Naive thymus-derived CD4-positive, alpha-beta T cell (primary cell): ENCODE results near the gene GLIS1. TPM values are rescaled to one million over a fixed set of nuclear protein-coding genes. Genes with fewer than 3 reads are reported as not detected.

ENCODE experiments used
- ATAC-seq: fragments of 150-1000 bp; cut with Tn5 transposase; 2 replicates; pipeline ENCODE4 v1.10.0; 2021; ENCODE audit warnings: mild to moderate bottlenecking, moderate library complexity
- CTCF ChIA-PET: fragments of 350-600 bp; sonication (Branson Sonifier 250); formaldehyde crosslinking; loops from one replicate; lab custom pipeline; 2021; ENCODE audit warnings: antibody characterized with exemption; lab: Charles Lee
- POLR2A ChIA-PET: fragments of 350-600 bp; sonication (Branson Sonifier 250); formaldehyde crosslinking; loops from one replicate; lab custom pipeline; 2021; ENCODE audit warnings: antibody characterized with exemption, inconsistent platforms; lab: Charles Lee
- DNase-seq, 9 donors: peaks; one replicate each; pipeline versions ENCODE4 v3.0.0 to v3.0.0-alpha.2; 2020 to 2022; ENCODE audit warnings: mixed read lengths in 1 of 9
- H3K27ac ChIP-seq: one replicate; pipeline ENCODE4 v1.7.0; 2013; ENCODE audit warnings: mild to moderate bottlenecking, low read depth, low read length, moderate library complexity
- H3K27me3 ChIP-seq, 2 donors: one replicate each; pipeline ENCODE4 v1.7.0; 2013; ENCODE audit warnings: low read length in 2 of 2, mild to moderate bottlenecking in 2 of 2, moderate library complexity in 2 of 2; ENCODE audit not compliant: control insufficient read depth in 2 of 2, insufficient read depth in 2 of 2
- H3K36me3 ChIP-seq, 3 experiments: 1 replicate in 2 of 3; 2 replicates in 1 of 3; pipeline ENCODE4 v1.7.0; 2013; ENCODE audit warnings: low read length in 3 of 3, mild to moderate bottlenecking in 3 of 3, moderate library complexity in 1 of 3; ENCODE audit not compliant: insufficient read depth in 3 of 3, control insufficient read depth in 2 of 3
- H3K4me1 ChIP-seq, 2 donors: one replicate each; pipeline ENCODE4 v1.7.0; 2013; ENCODE audit warnings: low read length in 2 of 2, mild to moderate bottlenecking in 2 of 2, moderate library complexity in 1 of 2; ENCODE audit not compliant: control insufficient read depth in 2 of 2, insufficient read depth in 2 of 2
- H3K4me3 ChIP-seq: 2 replicates; pipeline ENCODE4 v1.7.0; 2013; ENCODE audit warnings: mild to moderate bottlenecking, low read length
- H3K9me3 ChIP-seq, 3 experiments: 1 replicate in 2 of 3; 2 replicates in 1 of 3; pipeline ENCODE4 v1.7.0; 2013; ENCODE audit warnings: low read length in 3 of 3; ENCODE audit not compliant: control insufficient read depth in 2 of 3
- H3K27ac Mint-ChIP-seq, 9 donors: one replicate each; pipeline ENCODE4 v1.8.0; 2020 to 2022; ENCODE audit warnings: mixed read lengths in 9 of 9, mild to moderate bottlenecking in 8 of 9, moderate library complexity in 5 of 9, inconsistent platforms in 2 of 9
- H3K27me3 Mint-ChIP-seq, 5 donors: one replicate each; pipeline ENCODE4 v1.8.0; 2021 to 2022; ENCODE audit warnings: mixed read lengths in 5 of 5, mild to moderate bottlenecking in 1 of 5
- H3K36me3 Mint-ChIP-seq, 5 donors: one replicate each; pipeline ENCODE4 v1.8.0; 2020 to 2022; ENCODE audit warnings: mixed read lengths in 5 of 5, mild to moderate bottlenecking in 3 of 5, inconsistent platforms in 1 of 5
- H3K4me1 Mint-ChIP-seq, 7 donors: one replicate each; pipeline ENCODE4 v1.8.0; 2020 to 2022; ENCODE audit warnings: mixed read lengths in 7 of 7, mild to moderate bottlenecking in 3 of 7, inconsistent platforms in 1 of 7
- H3K4me3 Mint-ChIP-seq, 10 donors: one replicate each; pipeline ENCODE4 v1.8.0; 2020 to 2022; ENCODE audit warnings: mild to moderate bottlenecking in 10 of 10, mixed read lengths in 10 of 10, moderate library complexity in 6 of 10, inconsistent platforms in 2 of 10
- H3K9me3 Mint-ChIP-seq, 11 donors: one replicate each; pipeline ENCODE4 v1.8.0; 2020 to 2022; ENCODE audit warnings: mixed read lengths in 11 of 11, mild to moderate bottlenecking in 4 of 11, inconsistent platforms in 1 of 11, moderate library complexity in 1 of 11
- intact Hi-C, 2 donors: fragments of 100-400 bp; cut with micrococcal nuclease; formaldehyde crosslinking; loops; one replicate each; pipeline ENCODE4 v1.15.1; 2023
- polyA plus RNA-seq, 2 donors: library from polyadenylated mRNA; unstranded; fragments of 300-500 nt; fragmentation: Illumina TruSeq; gene quantifications; one replicate each; pipeline ENCODE4 v1.2.3, GENCODE V29; 2021
- total RNA-seq, 6 experiments: library from RNA in 5 of 6; stranded (reverse) in 5 of 6; gene quantifications; 1 replicate in 5 of 6; 2 replicates in 1 of 6; pipeline ENCODE4 v1.2.3 and lab custom pipeline; 2021 to 2026

GLIS1 gene
- total and polyA plus RNA-seq, 7 experiments from 2014 or later = not detected

GRCh38 chr1:53539226-53539625, 199.7 kb downstream of the GLIS1 start:
- H3K27ac ChIP-seq = no peak overlapping the region
- Mint-ChIP-seq H3K4me3 (no peak overlapping the region), H3K4me1 (peaks cover 0 to 1% (median 0%) of the 10 kb centered on the region in 7 donors), H3K27ac (no peak overlapping the region), H3K36me3 (no peaks in the 10 kb centered on the region), H3K27me3 (peaks cover 0 to 5% (median 0%) of the 10 kb centered on the region in 5 donors), H3K9me3 (peaks cover 0 to 2% (median 0%) of the 10 kb centered on the region in 11 donors)
- intact Hi-C loops = no loop called here
- DNase-seq (no peak), ATAC-seq (no peak)
- H3K9me3 ChIP-seq = no peaks in the 10 kb centered on the region
- no peaks in the 10 kb centered on the region for H3K4me1 ChIP-seq
- ChIA-PET CTCF (no interaction called here), POLR2A (no interaction called here)
- H3K36me3 ChIP-seq = no peaks in the 10 kb centered on the region
- no peak overlapping the region for H3K4me3 ChIP-seq
- no peaks in the 10 kb centered on the region for H3K27me3 ChIP-seq

- ATAC-seq (no peak), DNase-seq (no peak)
- intact Hi-C loops = no loop called here
- ChIA-PET CTCF (no interaction called here), POLR2A (no interaction called here)
- Histone ChIP-seq H3K36me3 (no peaks in the 10 kb centered on the region), H3K9me3 (no peaks in the 10 kb centered on the region), H3K27me3 (no peaks in the 10 kb centered on the region), H3K27ac (no peak overlapping the region), H3K4me3 (no peak overlapping the region), H3K4me1 (no peaks in the 10 kb centered on the region)
- Mint-ChIP-seq H3K27ac (no peak overlapping the region), H3K27me3 (peaks cover 0 to 5% (median 0%) of the 10 kb centered on the region in 5 donors), H3K9me3 (peaks cover 0 to 2% (median 0%) of the 10 kb centered on the region in 11 donors), H3K36me3 (no peaks in the 10 kb centered on the region), H3K4me3 (no peak overlapping the region), H3K4me1 (peaks cover 0 to 1% (median 0%) of the 10 kb centered on the region in 7 donors)
These were observed 202.4 kb downstream of the GLIS1 start for GRCh38 chr1:53536606-53537005.

DNA sequence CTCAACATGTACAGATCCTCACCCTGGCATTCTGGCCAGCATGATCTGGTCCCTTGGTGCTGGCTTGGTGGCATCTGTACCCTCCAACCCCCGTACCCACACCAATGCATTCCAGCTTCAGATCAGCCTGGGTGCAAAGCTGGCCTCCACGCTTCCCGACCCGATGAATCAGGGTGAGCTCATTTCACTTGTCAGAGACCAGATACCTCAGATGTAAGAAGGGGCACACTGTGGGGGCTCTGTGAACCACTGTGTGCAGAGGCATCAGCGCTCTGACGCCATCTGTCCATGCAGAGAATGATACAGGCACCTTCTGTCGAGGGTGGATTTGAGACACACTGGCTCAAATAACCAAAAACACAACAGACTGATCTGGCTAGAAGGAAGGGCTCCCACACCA, 203.1 kb downstream of the GLIS1 start:
- H3K4me1 Mint-ChIP-seq = peaks cover 0 to 1% (median 0%) of the 10 kb centered on the region in 7 donors
- CTCF ChIA-PET = no interaction called here
- peaks cover 0 to 5% (median 0%) of the 10 kb centered on the region in 5 donors for H3K27me3 Mint-ChIP-seq
- H3K9me3 Mint-ChIP-seq = peaks cover 0 to 2% (median 0%) of the 10 kb centered on the region in 11 donors
- no peaks in the 10 kb centered on the region for H3K36me3 ChIP-seq
- intact Hi-C loops = no loop called here
- DNase-seq (no peak), ATAC-seq (no peak)
- H3K9me3 ChIP-seq = no peaks in the 10 kb centered on the region
- no peak overlapping the region for H3K4me3 ChIP-seq
- no peak overlapping the region for H3K27ac Mint-ChIP-seq
- H3K27me3 ChIP-seq = no peaks in the 10 kb centered on the region
- POLR2A ChIA-PET = no interaction called here
- no peaks in the 10 kb centered on the region for H3K4me1 ChIP-seq
- H3K36me3 Mint-ChIP-seq = no peaks in the 10 kb centered on the region
- no peak overlapping the region for H3K4me3 Mint-ChIP-seq
- no peak overlapping the region for H3K27ac ChIP-seq

DNA sequence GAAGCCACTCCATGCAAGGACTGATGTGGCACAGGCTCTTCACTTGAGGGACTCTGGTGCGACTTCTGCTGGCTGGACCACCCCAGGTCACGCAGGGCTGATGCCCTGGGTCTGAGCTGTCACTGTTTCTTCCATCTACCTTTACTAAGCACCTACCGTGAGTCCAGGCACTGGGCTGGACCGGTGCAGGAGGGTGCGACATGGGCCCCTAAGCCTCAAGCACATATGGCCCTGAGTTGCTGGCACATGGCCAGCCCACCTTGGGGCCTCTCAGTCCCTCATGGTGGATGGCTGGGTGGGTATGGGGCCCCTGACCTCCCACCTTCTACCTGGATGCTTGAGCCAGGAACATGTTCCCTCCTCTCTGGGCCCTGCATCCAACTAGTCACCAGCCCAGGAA, 203.7 kb downstream of the GLIS1 start:
- Mint-ChIP-seq H3K27ac (no peak overlapping the region), H3K9me3 (peaks cover 0 to 2% (median 0%) of the 10 kb centered on the region in 11 donors), H3K27me3 (peaks cover 0 to 5% (median 0%) of the 10 kb centered on the region in 5 donors), H3K36me3 (no peaks in the 10 kb centered on the region), H3K4me1 (peaks cover 0 to 1% (median 0%) of the 10 kb centered on the region in 7 donors), H3K4me3 (no peak overlapping the region)
- H3K27me3 ChIP-seq = no peaks in the 10 kb centered on the region
- no peak overlapping the region for H3K27ac ChIP-seq
- H3K36me3 ChIP-seq = no peaks in the 10 kb centered on the region
- ChIA-PET POLR2A (no interaction called here), CTCF (no interaction called here)
- no peaks in the 10 kb centered on the region for H3K9me3 ChIP-seq
- ATAC-seq = no peak
- H3K4me1 ChIP-seq = no peaks in the 10 kb centered on the region
- intact Hi-C loops = no loop called here
- no peak overlapping the region for H3K4me3 ChIP-seq
- no peak for DNase-seq

DNA sequence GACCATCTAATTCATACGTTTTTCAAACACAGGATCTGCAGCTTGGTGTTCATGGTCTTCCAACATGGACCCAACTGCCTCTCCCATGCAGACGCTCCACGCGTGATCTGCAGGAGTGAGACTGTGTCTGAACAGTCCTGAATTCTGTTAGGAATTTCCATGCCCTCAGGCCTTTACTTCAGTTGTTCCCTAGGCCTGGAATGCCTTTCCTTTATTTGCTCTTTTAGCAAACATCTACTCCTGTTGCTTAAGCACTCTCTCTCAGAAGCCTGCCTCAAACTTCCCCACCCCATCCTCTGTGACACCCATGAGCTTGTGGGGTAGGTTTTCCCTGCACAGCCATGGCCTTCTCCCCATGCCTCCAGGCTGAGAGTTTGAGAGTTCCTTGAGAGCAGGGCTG, 206.1 kb downstream of the GLIS1 start:
- Histone ChIP-seq H3K27ac (no peak overlapping the region), H3K9me3 (no peaks in the 10 kb centered on the region), H3K36me3 (no peaks in the 10 kb centered on the region), H3K4me3 (no peak overlapping the region), H3K4me1 (no peaks in the 10 kb centered on the region), H3K27me3 (no peaks in the 10 kb centered on the region)
- no peaks in the 10 kb centered on the region for H3K36me3 Mint-ChIP-seq
- ChIA-PET CTCF (no interaction called here), POLR2A (no interaction called here)
- peaks cover 0 to 5% (median 0%) of the 10 kb centered on the region in 5 donors for H3K27me3 Mint-ChIP-seq
- intact Hi-C loops = no loop called here
- H3K4me1 Mint-ChIP-seq = peaks cover 0 to 1% (median 0%) of the 10 kb centered on the region in 7 donors
- H3K4me3 Mint-ChIP-seq = no peak overlapping the region
- DNase-seq (no peak), ATAC-seq (no peak)
- no peak overlapping the region for H3K27ac Mint-ChIP-seq
- H3K9me3 Mint-ChIP-seq = peaks cover 0 to 2% (median 0%) of the 10 kb centered on the region in 11 donors

GRCh38 chr1:53532377-53532776, 206.6 kb downstream of the GLIS1 start:
- Histone ChIP-seq H3K27me3 (no peaks in the 10 kb centered on the region), H3K9me3 (no peaks in the 10 kb centered on the region), H3K4me3 (no peak overlapping the region), H3K36me3 (no peaks in the 10 kb centered on the region), H3K4me1 (no peaks in the 10 kb centered on the region), H3K27ac (no peak overlapping the region)
- no peak overlapping the region for H3K4me3 Mint-ChIP-seq
- ATAC-seq (no peak), DNase-seq (no peak)
- no peaks in the 10 kb centered on the region for H3K36me3 Mint-ChIP-seq
- ChIA-PET POLR2A (no interaction called here), CTCF (no interaction called here)
- peaks cover 0 to 5% (median 0%) of the 10 kb centered on the region in 5 donors for H3K27me3 Mint-ChIP-seq
- H3K9me3 Mint-ChIP-seq = peaks cover 0 to 2% (median 0%) of the 10 kb centered on the region in 11 donors
- peaks cover 0 to 1% (median 0%) of the 10 kb centered on the region in 7 donors for H3K4me1 Mint-ChIP-seq
- intact Hi-C loops = no loop called here
- no peak overlapping the region for H3K27ac Mint-ChIP-seq

DNA sequence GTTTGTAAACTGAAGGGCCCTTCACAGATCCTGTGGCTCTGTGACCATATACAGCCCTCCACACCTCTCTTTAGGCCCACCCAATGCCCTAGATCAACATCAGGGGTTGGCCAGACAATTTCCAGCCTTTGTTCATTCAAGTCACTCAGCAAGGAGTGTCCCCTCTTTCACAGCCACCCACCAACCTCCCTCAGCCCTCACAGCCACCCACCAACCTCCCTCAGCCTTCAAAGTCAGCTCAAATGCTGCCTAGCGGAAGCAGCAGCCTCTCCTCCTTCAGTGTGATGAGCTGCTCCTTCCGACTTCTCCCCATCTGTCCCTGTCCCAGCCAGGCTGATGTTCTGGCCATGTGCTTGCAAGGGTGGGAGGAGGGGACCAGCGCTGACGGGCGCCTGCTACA, 208.4 kb downstream of the GLIS1 start:
- Histone ChIP-seq H3K27me3 (no peaks in the 10 kb centered on the region), H3K9me3 (no peaks in the 10 kb centered on the region), H3K27ac (no peak overlapping the region), H3K4me3 (no peak overlapping the region), H3K4me1 (no peaks in the 10 kb centered on the region), H3K36me3 (no peaks in the 10 kb centered on the region)
- Mint-ChIP-seq H3K27ac (no peak overlapping the region), H3K36me3 (no peaks in the 10 kb centered on the region), H3K4me3 (no peak overlapping the region), H3K9me3 (no peaks in the 10 kb centered on the region), H3K4me1 (no peaks in the 10 kb centered on the region), H3K27me3 (peaks cover 0 to 5% (median 0%) of the 10 kb centered on the region in 5 donors)
- intact Hi-C loops = no loop called here
- CTCF ChIA-PET = no interaction called here
- DNase-seq (no peak), ATAC-seq (no peak)
- POLR2A ChIA-PET = no interaction called here
